Skeletal muscle tissue (tissue), 4 donors: ENCODE results near the gene GLCE. TPM values are rescaled to one million over a fixed set of nuclear protein-coding genes. Genes with fewer than 3 reads are reported as not detected.

Experiments used
- H3K27ac ChIP-seq: one replicate; pipeline ENCODE4 v1.7.0; 2013; ENCODE audit warnings: mild to moderate bottlenecking, low read depth, low read length, inconsistent platforms
- H3K27me3 ChIP-seq, 3 donors: one replicate each; pipeline ENCODE4 v1.7.0; 2013; ENCODE audit warnings: low read length in 3 of 3; ENCODE audit not compliant: control insufficient read depth in 3 of 3, insufficient read depth in 3 of 3
- H3K36me3 ChIP-seq, 3 donors: one replicate each; pipeline ENCODE4 v1.7.0; 2013; ENCODE audit warnings: low read length in 3 of 3; ENCODE audit not compliant: control insufficient read depth in 3 of 3, insufficient read depth in 3 of 3
- H3K4me1 ChIP-seq, 3 donors: one replicate each; pipeline ENCODE4 v1.7.0; 2013; ENCODE audit warnings: low read length in 3 of 3, mild to moderate bottlenecking in 3 of 3; ENCODE audit not compliant: control insufficient read depth in 3 of 3, insufficient read depth in 3 of 3
- H3K4me3 ChIP-seq, 3 donors: one replicate each; pipeline ENCODE4 v1.7.0; 2013; ENCODE audit warnings: low read length in 3 of 3
- H3K9ac ChIP-seq, 3 donors: one replicate each; pipeline ENCODE4 v1.7.0; 2013; ENCODE audit warnings: low read length in 3 of 3, mild to moderate bottlenecking in 3 of 3, moderate library complexity in 2 of 3, low read depth in 1 of 3
- H3K9me3 ChIP-seq, 3 donors: one replicate each; pipeline ENCODE4 v1.7.0; 2013; ENCODE audit warnings: low read length in 3 of 3; ENCODE audit not compliant: control insufficient read depth in 3 of 3
- total RNA-seq: library from RNA; depleted of rRNA; stranded (reverse); fragments of >200 nt; gene quantifications from one replicate; pipeline ENCODE4 v1.2.3, GENCODE V29; 2014
- donor health status: Osteomylitis.

The GLCE gene
- total RNA-seq, 1 donor from 2014 or later, result 38.6 TPM

DNA sequence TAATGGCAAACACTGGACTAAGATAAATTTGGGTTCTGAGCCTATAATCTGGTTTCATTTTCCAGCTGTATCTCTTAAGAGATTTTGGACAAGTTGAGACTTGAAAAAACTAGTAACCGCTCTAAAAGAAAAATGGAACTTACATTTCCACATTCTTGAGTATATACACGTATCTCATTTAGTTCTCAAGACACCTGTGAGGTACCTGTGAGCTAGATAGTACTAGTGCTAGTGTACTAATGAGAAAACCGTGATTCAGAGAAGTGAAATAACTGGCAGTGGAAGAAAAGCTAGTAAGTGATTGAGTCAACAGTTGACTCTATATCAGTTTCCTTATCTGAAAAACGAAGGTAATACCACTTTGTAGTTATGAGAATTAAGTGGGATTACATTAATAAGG, 76.1 kb downstream of the GLCE start:
- Histone ChIP-seq H3K36me3 (no peaks in the 10 kb centered on the region), H3K4me1 (no peaks in the 10 kb centered on the region), H3K4me3 (no peak overlapping the region), H3K27ac (no peak overlapping the region), H3K27me3 (no peaks in the 10 kb centered on the region), H3K9ac (no peak overlapping the region), H3K9me3 (no peaks in the 10 kb centered on the region)

DNA sequence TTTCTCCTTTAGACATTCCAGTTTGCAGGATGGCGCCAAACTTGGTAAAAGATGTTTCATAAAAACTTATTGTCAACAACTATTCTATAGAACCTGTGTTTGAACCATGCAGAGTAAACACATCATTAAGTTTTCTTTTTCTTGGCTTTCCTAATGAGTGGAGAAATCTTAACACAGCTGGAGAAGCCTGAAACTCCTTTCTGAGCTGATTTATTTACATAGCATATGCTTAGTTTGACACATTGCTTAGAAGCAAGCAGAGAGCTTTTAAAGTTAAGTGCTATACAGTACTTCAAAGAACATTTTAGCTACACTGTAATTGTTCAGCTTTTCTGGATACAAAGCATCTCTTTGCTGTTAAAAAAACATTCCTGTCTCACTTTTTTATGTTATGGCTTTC, 77.3 kb downstream of the GLCE start:
- no peaks in the 10 kb centered on the region for H3K9me3 ChIP-seq
- H3K9ac ChIP-seq, result no peak overlapping the region
- H3K27ac ChIP-seq, result no peak overlapping the region
- no peak overlapping the region for H3K4me3 ChIP-seq
- H3K27me3 ChIP-seq, result no peaks in the 10 kb centered on the region
- H3K4me1 ChIP-seq, result no peaks in the 10 kb centered on the region
- no peaks in the 10 kb centered on the region for H3K36me3 ChIP-seq

DNA sequence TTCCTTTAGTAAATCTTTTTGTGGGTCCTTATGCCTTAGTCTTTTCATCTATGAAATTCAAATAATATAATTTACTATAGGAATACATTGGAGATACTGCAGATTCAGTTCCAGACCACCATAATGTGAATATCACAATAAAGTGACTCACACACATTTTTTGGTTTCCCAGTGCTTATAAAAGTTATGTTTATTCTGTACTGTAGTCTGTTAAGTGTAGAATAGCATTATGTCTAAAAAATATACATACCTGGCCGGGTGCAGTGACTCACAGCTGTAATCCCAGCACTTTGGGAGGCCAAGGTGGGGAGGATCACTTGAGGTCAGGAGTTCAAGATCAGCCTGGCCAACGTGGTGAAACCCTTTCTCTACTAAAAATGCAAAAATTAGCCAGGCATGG, 84.4 kb downstream of the GLCE start:
- H3K36me3 ChIP-seq, result no peaks in the 10 kb centered on the region
- no peaks in the 10 kb centered on the region for H3K9me3 ChIP-seq
- no peak overlapping the region for H3K4me3 ChIP-seq
- no peak overlapping the region for H3K27ac ChIP-seq
- no peaks in the 10 kb centered on the region for H3K27me3 ChIP-seq
- no peak overlapping the region for H3K9ac ChIP-seq
- no peaks in the 10 kb centered on the region for H3K4me1 ChIP-seq

DNA sequence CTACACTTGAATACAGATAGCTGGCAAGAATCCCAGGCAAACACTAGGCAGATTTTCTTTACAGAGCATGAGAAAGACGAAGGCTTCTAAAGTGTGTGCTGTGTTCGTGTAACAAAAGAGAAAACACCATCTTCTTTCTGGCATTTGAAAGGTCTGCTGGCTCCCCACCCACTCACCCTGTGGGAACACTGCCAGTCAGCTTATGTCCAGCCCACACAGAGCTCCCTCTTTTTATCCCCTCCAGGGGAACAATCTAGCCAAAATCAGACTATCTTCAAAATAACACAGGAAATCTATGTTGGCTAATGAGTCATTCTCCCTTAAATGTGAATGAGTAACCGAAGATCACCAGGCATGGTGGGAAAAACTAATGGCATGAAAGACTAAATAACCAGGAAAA, 92.7 kb downstream of the GLCE start:
- Histone ChIP-seq H3K36me3 (peaks cover 0 to 5% (median 0%) of the 10 kb centered on the region in 3 donors), H3K9me3 (no peaks in the 10 kb centered on the region), H3K9ac (no peak overlapping the region), H3K4me3 (no peak overlapping the region), H3K4me1 (peaks cover 0 to 2% (median 0%) of the 10 kb centered on the region in 3 donors), H3K27ac (no peak overlapping the region), H3K27me3 (no peaks in the 10 kb centered on the region)

DNA sequence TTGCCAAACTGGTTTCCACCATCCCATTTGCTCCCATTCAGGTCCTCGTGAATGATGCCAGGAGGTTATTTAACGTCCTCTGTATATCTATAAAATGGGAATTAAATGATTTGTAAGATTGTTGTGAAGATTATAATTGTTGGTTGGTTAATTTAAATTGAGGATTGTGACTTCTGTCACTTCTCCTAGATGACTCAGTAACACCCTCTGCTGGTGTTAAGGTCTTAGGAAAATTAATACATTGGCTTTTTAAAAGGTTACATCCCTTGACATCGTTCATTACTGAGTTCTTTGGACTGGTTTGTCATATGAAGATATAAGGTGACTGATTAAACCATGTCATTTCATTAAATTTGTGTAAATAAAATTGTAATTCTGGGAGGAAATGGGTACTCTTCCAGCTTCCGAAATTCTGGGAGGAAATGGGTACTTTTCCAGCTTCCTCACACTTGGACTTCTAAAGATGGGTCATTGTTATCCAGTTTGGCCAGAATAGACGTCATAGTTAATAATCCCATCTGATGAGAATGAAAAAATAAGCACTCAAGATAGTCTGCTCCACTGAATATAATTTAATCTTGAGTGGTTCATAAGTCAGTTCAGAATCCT, 105.0 kb downstream of the GLCE start:
- Histone ChIP-seq H3K27me3 (no peaks in the 10 kb centered on the region), H3K9ac (no peak overlapping the region), H3K4me1 (no peaks in the 10 kb centered on the region), H3K4me3 (no peak overlapping the region), H3K27ac (no peak overlapping the region), H3K9me3 (no peaks in the 10 kb centered on the region), H3K36me3 (peaks cover 0 to 13% (median 12%) of the 10 kb centered on the region in 3 donors)

DNA sequence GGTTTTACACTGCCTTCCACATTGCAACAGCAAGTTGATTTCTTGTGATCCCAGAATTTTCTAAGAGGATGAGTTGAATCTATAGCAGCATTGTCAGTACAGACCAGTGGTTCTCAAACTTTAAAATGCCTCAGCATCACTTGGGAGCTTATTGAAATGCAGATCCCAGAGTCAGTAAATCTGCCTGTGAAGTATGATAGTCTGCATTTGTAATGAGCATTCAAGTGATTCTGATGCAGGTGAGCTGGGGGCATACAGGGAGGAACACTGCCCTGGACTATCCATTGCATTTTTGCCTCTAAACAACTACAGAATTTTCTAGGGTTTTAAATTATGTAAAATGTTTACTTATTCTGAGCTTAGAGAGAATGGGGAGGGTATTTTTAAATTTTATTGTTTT, 110.8 kb downstream of the GLCE start:
- Histone ChIP-seq H3K27ac (no peak overlapping the region), H3K4me1 (peaks cover under 1 to 3% (median 2%) of the 10 kb centered on the region in 3 donors), H3K9ac (no peak overlapping the region), H3K36me3 (peaks cover 0 to 10% (median 7%) of the 10 kb centered on the region in 3 donors), H3K4me3 (no peak overlapping the region), H3K9me3 (no peaks in the 10 kb centered on the region), H3K27me3 (no peaks in the 10 kb centered on the region)

DNA sequence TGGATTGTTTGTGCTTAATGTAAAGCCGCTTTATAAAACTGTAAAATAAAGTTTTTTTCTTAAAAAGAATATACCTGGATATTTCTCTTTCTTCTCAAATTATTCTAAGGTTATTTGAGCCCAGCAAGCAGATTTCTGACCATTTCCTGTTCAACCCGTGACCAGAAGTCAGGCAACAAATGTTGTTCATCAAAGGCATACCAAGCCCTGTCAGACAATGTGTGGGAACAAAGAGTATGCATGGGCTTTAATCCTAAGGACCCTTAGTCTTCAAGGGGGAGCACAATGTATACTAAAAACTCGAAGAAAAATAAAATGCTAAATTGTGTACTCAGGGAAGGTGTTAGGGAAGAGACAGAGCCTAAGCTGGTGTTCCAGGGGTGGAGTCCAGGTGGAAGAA, 111.7 kb downstream of the GLCE start:
- Histone ChIP-seq H3K27ac (no peak overlapping the region), H3K27me3 (no peaks in the 10 kb centered on the region), H3K36me3 (peaks cover 0 to 10% (median 7%) of the 10 kb centered on the region in 3 donors), H3K4me1 (peaks cover 3 to 6% (median 4%) of the 10 kb centered on the region in 3 donors), H3K4me3 (no peak overlapping the region), H3K9ac (no peak overlapping the region), H3K9me3 (no peaks in the 10 kb centered on the region)

DNA sequence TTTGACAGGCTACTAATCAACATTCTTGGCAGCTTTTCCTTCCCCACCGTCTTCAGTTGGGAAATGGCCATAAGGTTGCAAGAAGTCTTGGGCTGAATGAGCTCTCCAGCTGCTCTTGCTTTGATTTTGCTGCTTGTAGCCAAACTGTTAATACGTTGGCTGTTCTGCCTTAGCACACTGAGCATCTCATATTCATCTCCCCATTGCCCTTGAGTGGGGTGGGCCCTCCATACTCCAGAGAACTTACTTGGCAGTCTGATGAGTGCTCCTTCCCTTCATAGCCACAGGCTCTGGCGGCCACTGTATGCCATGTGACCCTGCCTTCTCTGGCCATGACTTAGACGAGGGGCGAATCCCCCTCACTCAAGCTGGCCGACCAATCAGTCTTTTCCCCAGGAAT, 112.5 kb downstream of the GLCE start:
- Histone ChIP-seq H3K9ac (no peak overlapping the region), H3K4me1 (peaks cover 3 to 6% (median 4%) of the 10 kb centered on the region in 3 donors), H3K4me3 (no peak overlapping the region), H3K27me3 (no peaks in the 10 kb centered on the region), H3K36me3 (peaks cover 0 to 10% (median 7%) of the 10 kb centered on the region in 3 donors), H3K27ac (no peak overlapping the region), H3K9me3 (no peaks in the 10 kb centered on the region)

DNA sequence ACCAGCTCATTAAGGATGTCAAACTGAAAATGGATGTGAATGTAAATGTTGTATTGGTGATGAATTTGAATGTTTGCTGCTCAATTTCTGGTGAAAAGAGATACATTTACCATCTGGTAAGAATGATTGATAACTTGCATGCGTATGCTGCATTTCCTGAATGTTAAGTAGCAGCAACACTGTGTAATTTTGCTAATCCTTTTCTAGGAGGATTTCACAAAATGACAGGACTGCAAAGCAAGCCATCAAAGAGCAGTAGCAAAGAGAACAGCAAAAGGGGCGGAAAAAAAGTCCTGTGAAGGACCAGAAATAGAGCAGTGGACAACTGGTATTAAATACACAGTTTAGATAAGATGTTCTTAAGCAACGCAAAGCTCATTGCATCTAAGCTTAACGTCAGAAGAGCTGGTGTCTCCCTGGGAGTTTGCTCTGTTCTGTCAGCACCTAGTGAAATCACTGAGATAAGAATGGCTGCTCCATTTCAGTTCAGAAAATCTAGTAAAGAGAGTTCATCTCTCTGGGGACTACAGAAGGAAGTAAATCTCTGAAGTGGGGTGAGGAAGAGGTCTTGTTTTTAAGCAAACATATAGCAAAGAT, 114.7 kb downstream of the GLCE start:
- no peaks in the 10 kb centered on the region for H3K36me3 ChIP-seq
- no peaks in the 10 kb centered on the region for H3K9me3 ChIP-seq
- H3K27ac ChIP-seq, result no peak overlapping the region
- H3K9ac ChIP-seq, result no peak overlapping the region
- H3K4me1 ChIP-seq, result peaks cover 3 to 6% (median 4%) of the 10 kb centered on the region in 3 donors
- H3K27me3 ChIP-seq, result peaks cover 0 to 5% (median 4%) of the 10 kb centered on the region in 3 donors
- H3K4me3 ChIP-seq, result no peak overlapping the region

DNA sequence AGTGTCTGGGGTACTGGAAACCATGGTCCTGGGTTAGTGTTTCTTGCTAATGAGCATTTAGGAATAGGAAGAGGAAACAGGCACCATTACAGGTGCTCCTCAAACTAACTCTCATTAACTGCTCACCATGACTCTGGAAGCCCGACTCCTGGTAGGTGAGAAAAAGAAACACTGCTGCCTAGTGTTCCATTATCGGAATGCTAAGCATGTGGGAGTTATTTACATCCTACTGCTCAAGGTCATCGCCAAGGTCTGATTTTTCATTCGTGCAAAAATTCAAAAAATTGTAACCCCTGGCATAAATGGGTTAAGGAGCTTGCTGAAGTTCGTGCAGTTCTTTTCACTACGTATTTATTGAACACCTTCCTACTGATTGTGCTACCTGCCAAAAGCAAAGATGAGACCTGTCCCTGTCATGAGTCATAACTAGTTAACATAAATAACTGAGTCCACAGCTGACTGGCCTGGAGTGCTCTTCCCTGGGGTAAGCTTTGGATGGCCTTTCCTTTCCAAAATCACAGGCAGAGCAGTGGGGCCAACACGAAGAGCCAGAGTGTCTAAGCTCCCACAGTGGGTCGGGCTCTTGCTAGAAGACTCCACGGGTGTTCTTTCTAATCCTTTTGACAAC, 115.6 kb downstream of the GLCE start:
- H3K4me3 ChIP-seq, result no peak overlapping the region
- H3K9me3 ChIP-seq, result no peaks in the 10 kb centered on the region
- H3K36me3 ChIP-seq, result no peaks in the 10 kb centered on the region
- peaks cover 3 to 6% (median 4%) of the 10 kb centered on the region in 3 donors for H3K4me1 ChIP-seq
- no peak overlapping the region for H3K9ac ChIP-seq
- H3K27me3 ChIP-seq, result peaks cover 0 to 5% (median 4%) of the 10 kb centered on the region in 3 donors
- no peak overlapping the region for H3K27ac ChIP-seq
